Spleen (tissue), 7 donors: ENCODE data around the gene BRD3OS.

Experiments used
- CTCF ChIP-seq, 11 experiments: fragments of 200-600 bp in 7 of 11; fragments of 450-650 bp in 4 of 11; sonication (generic) in 4 of 11; IDR thresholded peaks in 8 of 11; conservative IDR thresholded peaks in 3 of 11; 1 replicate in 7 of 11; 2 replicates in 4 of 11; pipeline versions ENCODE4 v1.4.0 to v1.8.0; 2016 to 2021; ENCODE audit warnings: antibody characterized with exemption in 11 of 11, inconsistent platforms in 4 of 11, mild to moderate bottlenecking in 1 of 11
- POLR2A ChIP-seq, 3 donors: fragments of 450-650 bp; IDR thresholded peaks; one replicate each; pipeline ENCODE4 v1.5.1; 2017; ENCODE audit warnings: antibody characterized with exemption in 3 of 3, mild to moderate bottlenecking in 1 of 3
- POLR2AphosphoS5 ChIP-seq, 3 donors: sonication (generic); formaldehyde crosslinking; IDR thresholded peaks; one replicate each; pipeline ENCODE4 v1.5.1; 2017; ENCODE audit warnings: antibody characterized with exemption in 3 of 3
- donor health status: DM: no; HTN: no; CAD: no; lungs with moderate emphysema.
- donor health status: DM: no; HTN: no; CAD: no.
- donor health status: DM: no; HTN: no; CAD: no.

GRCh38 chr9:134059661-134060395 is 34.5 kb downstream of the BRD3OS start:
- TF ChIP-seq CTCF (IDR thresholded peaks at IDR 0.05 in 8 of 11, conservative IDR thresholded peaks at IDR 0.05 in 3 of 11) (no peak), POLR2AphosphoS5 (IDR thresholded peaks at IDR 0.05) (peak; percentile 37 to 52 (median 42)), POLR2A (IDR thresholded peaks at IDR 0.05) (no peak)
